Measurements from ENCODE around the gene CSTA.

CSTA gene

GRCh38 chr3:122374034-122374433, 49.0 kb downstream of the CSTA start:
- no peak overlapping the region for H3K27ac ChIP-seq (replicated peaks)
- TF ChIP-seq SPI1 (IDR thresholded peaks at IDR 0.05; ENCODE audit: borderline replicate concordance, low read depth): no peak
- TF ChIP-seq, protein P1, sequence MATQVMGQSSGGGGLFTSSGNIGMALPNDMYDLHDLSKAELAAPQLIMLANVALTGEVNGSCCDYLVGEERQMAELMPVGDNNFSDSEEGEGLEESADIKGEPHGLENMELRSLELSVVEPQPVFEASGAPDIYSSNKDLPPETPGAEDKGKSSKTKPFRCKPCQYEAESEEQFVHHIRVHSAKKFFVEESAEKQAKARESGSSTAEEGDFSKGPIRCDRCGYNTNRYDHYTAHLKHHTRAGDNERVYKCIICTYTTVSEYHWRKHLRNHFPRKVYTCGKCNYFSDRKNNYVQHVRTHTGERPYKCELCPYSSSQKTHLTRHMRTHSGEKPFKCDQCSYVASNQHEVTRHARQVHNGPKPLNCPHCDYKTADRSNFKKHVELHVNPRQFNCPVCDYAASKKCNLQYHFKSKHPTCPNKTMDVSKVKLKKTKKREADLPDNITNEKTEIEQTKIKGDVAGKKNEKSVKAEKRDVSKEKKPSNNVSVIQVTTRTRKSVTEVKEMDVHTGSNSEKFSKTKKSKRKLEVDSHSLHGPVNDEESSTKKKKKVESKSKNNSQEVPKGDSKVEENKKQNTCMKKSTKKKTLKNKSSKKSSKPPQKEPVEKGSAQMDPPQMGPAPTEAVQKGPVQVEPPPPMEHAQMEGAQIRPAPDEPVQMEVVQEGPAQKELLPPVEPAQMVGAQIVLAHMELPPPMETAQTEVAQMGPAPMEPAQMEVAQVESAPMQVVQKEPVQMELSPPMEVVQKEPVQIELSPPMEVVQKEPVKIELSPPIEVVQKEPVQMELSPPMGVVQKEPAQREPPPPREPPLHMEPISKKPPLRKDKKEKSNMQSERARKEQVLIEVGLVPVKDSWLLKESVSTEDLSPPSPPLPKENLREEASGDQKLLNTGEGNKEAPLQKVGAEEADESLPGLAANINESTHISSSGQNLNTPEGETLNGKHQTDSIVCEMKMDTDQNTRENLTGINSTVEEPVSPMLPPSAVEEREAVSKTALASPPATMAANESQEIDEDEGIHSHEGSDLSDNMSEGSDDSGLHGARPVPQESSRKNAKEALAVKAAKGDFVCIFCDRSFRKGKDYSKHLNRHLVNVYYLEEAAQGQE (IDR thresholded peaks at IDR 0.05; ENCODE audit: insufficient replicate concordance, low read depth): no peak
- TF ChIP-seq GABPA (IDR thresholded peaks at IDR 0.05; ENCODE audit: low read depth): no peak
- TF ChIP-seq CTCF (IDR thresholded peaks at IDR 0.05; ENCODE audit: insufficient read depth, low read length): no peak
- TF ChIP-seq POLR2AphosphoS5 (IDR thresholded peaks at IDR 0.05; ENCODE audit: low read depth): no peak
- no peak overlapping the region for H3K4me3 ChIP-seq (replicated peaks; ENCODE audit: insufficient read depth, low read length)
- DNase-seq (ENCODE audit: low read depth in 1 of 2, low spot score in 1 of 2): no peak
- H3K27me3 ChIP-seq (ENCODE audit: insufficient read depth, poor library complexity, severe bottlenecking): no peaks in the 10 kb centered on the region

DNA sequence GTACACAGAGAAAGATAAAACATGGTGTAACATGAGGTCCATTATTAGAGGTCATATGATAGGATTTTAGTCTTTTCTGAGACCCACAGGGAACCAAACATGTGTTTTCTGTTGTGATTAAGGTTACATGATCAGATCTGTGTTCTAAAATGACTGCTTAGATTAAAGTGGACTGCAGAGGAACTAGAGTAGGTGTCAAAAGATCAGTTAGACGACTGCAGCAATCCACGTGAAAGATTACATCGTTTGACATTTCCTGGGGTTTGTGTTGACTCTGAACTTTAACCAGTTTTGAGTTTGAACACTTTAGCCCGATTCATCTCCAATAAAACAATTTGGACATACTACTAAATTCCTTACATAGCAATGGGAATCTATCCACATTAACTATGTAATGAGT, 52.9 kb downstream of the CSTA start:
- no peak for DNase-seq (ENCODE audit: low read depth in 1 of 2, low spot score in 1 of 2)
- Histone ChIP-seq H3K27ac (replicated peaks) (peak overlapping the region; percentile 44), H3K27me3 (ENCODE audit: insufficient read depth, poor library complexity, severe bottlenecking) (no peaks in the 10 kb centered on the region), H3K4me3 (replicated peaks; ENCODE audit: insufficient read depth, low read length) (no peak overlapping the region)
- TF ChIP-seq GABPA (IDR thresholded peaks at IDR 0.05; ENCODE audit: low read depth): no peak
- TF ChIP-seq, protein P1 (IDR thresholded peaks at IDR 0.05; ENCODE audit: insufficient replicate concordance, low read depth): no peak

DNA sequence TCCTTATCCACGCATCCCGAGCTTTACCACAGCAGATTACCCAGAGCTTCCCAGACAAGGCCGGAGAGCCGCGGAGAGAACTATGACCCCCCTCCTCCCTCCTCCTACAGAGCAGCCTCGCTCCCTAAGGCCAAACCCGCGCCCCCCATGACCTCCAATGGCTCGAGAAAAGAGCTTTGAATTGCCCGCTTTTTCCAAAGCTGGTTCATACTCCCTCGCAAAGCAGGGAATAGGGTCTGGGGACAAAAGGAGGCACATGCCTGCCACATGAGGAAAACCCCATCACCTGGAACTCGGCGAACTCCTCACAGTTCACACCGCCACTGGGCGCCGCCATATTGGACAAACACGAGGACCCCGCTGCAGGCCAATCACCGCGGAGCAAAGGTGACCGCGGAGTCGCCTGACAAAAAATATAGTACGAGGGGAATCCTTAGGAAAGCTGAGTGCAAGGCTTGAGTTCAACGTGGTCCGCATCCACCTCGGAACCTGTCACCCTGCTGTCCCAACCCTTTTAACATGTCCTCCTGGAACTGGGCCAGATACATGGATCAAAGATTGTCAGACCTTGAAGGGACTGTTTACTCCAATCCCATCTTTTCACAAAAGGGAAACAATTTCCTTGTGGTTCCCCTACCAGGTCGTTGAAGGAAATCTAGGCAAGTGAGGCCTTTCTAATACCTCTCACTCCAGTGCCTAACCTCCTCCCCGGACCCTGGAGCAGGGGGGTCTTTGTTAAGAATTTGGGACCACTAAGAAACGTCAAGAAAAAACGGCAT, 58.0 kb downstream of the CSTA start, which contains the start of gene MIX23:
TSS of gene MIX23 (minus strand) at position 344 of the 779 bp plus-strand sequence. CDS start at position 337, 7 bp downstream.
- peak within 1 kb of the TSS; percentile 70 for H3K27ac ChIP-seq (replicated peaks)
- H3K27me3 ChIP-seq (ENCODE audit: insufficient read depth, poor library complexity, severe bottlenecking): no peaks in the 10 kb centered on the region
- peak; percentile 85 to 91 for DNase-seq (ENCODE audit: low read depth in 1 of 2, low spot score in 1 of 2)
- H3K4me3 ChIP-seq (replicated peaks; ENCODE audit: insufficient read depth, low read length): peak within 1 kb of the TSS; percentile 91
- TF ChIP-seq POLR2AphosphoS5 (IDR thresholded peaks at IDR 0.05; ENCODE audit: low read depth): peak; percentile 88
- TF ChIP-seq, protein P1 (IDR thresholded peaks at IDR 0.05; ENCODE audit: insufficient replicate concordance, low read depth): peak; percentile 66
- no peak for TF ChIP-seq GABPA (IDR thresholded peaks at IDR 0.05; ENCODE audit: low read depth)

Data from HL-60 (cell line).